BJ (cell line): Measurements from ENCODE around the gene ZCCHC24. TPM values are rescaled to one million over a fixed set of nuclear protein-coding genes. Genes with fewer than 3 reads are reported as not detected.

ENCODE experiments used
- CTCF ChIA-PET: fragments of 350-600 bp; formaldehyde crosslinking; extraction: SDS; loops from one replicate; lab custom pipeline; 2021; ENCODE audit warnings: antibody characterized with exemption, inconsistent platforms; lab: Yijun Ruan, JAX
- POLR2A ChIA-PET: fragments of 300-600 bp; sonication (Branson Sonifier 250); formaldehyde crosslinking; extraction: SDS; loops from one replicate; lab custom pipeline; 2021; ENCODE audit warnings: antibody characterized with exemption; lab: Charles Lee
- DNase-seq: peaks from one replicate; pipeline ENCODE4 v3.0.0-alpha.2; 2011; ENCODE audit warnings: low read depth
- H3K27me3 ChIP-seq: 2 replicates; pipeline ENCODE4 v1.6.0; 2011; ENCODE audit warnings: low read length; ENCODE audit not compliant: control insufficient read depth, insufficient read depth
- H3K36me3 ChIP-seq: 2 replicates; pipeline ENCODE4 v1.5.1; 2011; ENCODE audit warnings: low read length; ENCODE audit not compliant: control insufficient read depth, insufficient read depth
- H3K4me3 ChIP-seq: 2 replicates; pipeline ENCODE4 v1.5.1; 2011; ENCODE audit warnings: low read depth, mild to moderate bottlenecking, control low read depth, low read length
- polyA plus RNA-seq: library from polyadenylated mRNA; depleted of rRNA; stranded (reverse); fragments of >200 nt; gene quantifications from 2 replicates; pipeline ENCODE4 v1.2.3, GENCODE V29; 2011
- TF ChIP-seq, protein P1 (sequence below): IDR thresholded peaks from 2 replicates; pipeline ENCODE4 v1.5.1; 2011; ENCODE audit warnings: low read depth, mild to moderate bottlenecking, control low read depth, inconsistent platforms, low read length, moderate library complexity; ENCODE audit not compliant: insufficient read depth

Gene ZCCHC24
- polyA plus RNA-seq, 1 experiment = 49.1 TPM

DNA sequence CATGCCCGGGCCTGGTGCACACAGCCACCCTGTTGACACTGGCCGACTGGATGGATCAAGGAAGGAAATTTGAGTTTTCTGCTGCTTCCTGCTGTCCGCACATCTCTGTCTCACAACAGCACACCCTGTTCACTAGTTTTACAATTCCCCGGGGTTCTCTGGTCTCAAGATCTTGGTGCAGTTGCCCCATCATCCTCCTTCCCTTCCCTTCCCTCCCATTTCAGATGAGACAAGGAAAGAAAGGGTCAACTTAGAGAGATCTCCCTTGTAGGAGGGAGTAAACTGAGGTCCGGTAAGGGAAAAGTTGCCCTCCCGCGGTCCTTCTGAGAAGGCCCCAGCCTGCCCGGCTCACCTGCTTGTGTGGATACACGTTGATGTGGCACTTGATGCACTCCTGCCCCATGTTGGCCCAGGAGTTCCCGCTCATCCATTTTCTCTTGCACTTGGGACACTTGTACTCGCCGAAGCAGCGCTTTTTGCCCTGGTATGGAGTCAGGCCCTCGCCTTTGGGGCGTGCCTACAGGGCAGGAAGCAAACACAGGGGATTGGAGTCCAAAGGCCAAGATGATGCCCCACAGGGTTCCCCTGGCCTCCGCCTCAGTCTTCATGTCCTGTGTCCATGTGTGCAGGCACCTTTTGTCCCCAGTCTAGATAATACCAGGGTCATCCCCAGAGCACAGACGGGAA is 51.4 kb downstream of the ZCCHC24 start:
- ChIA-PET POLR2A (no interaction called here), CTCF (interaction anchor here (1.2 kb wide), 1 partner anchor 11 kb away, joined by 3 read pairs; no protein-coding TSS in a partner anchor)
- DNase-seq = no peak
- Histone ChIP-seq H3K27me3 (no peaks in the 10 kb centered on the region), H3K4me3 (no peak overlapping the region), H3K36me3 (peaks cover 30% of the 10 kb centered on the region)
- TF ChIP-seq, protein P1, sequence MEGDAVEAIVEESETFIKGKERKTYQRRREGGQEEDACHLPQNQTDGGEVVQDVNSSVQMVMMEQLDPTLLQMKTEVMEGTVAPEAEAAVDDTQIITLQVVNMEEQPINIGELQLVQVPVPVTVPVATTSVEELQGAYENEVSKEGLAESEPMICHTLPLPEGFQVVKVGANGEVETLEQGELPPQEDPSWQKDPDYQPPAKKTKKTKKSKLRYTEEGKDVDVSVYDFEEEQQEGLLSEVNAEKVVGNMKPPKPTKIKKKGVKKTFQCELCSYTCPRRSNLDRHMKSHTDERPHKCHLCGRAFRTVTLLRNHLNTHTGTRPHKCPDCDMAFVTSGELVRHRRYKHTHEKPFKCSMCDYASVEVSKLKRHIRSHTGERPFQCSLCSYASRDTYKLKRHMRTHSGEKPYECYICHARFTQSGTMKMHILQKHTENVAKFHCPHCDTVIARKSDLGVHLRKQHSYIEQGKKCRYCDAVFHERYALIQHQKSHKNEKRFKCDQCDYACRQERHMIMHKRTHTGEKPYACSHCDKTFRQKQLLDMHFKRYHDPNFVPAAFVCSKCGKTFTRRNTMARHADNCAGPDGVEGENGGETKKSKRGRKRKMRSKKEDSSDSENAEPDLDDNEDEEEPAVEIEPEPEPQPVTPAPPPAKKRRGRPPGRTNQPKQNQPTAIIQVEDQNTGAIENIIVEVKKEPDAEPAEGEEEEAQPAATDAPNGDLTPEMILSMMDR = no peak

DNA sequence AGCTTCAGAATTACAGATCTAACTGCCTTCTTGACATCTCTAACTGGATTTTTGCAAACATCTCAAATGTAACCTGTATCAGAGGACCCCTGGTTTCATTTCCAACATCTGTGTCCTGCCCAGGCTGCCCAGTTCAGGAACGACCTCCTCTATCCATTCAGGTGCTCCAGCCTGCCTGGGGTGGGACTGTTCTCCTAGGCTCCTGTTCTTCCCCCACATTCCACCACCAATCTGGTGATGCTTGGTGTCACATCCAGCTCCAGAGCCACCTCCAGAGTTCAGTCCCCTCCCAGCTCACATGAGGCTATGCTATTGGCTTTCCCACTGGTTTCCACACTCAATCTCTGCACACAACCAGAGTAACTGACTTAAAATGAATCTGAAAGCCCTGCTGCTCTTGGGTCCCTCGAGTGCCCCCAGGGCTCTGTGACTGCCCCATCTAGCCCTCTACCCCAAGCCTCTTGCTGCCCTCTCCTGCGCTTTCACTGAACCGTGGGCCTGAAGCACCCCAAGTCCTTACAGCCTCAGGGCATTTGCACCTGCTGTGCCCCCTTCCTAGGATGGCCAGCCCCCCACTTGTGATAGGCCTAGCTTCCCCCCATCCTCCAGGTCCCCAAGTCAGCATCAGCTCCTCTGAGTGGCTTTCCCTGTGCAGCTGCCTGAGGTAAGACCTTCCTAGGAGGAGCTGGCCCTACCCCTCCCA is 52.1 kb downstream of the ZCCHC24 start:
- Histone ChIP-seq H3K4me3 (no peak overlapping the region), H3K27me3 (no peaks in the 10 kb centered on the region), H3K36me3 (peaks cover 37% of the 10 kb centered on the region)
- ChIA-PET POLR2A (no interaction called here), CTCF (interaction anchor here (1.0 kb wide), 1 partner anchor 13 kb away, joined by 4 read pairs; no protein-coding TSS in a partner anchor)
- no peak for DNase-seq
- TF ChIP-seq, protein P1 = no peak

DNA sequence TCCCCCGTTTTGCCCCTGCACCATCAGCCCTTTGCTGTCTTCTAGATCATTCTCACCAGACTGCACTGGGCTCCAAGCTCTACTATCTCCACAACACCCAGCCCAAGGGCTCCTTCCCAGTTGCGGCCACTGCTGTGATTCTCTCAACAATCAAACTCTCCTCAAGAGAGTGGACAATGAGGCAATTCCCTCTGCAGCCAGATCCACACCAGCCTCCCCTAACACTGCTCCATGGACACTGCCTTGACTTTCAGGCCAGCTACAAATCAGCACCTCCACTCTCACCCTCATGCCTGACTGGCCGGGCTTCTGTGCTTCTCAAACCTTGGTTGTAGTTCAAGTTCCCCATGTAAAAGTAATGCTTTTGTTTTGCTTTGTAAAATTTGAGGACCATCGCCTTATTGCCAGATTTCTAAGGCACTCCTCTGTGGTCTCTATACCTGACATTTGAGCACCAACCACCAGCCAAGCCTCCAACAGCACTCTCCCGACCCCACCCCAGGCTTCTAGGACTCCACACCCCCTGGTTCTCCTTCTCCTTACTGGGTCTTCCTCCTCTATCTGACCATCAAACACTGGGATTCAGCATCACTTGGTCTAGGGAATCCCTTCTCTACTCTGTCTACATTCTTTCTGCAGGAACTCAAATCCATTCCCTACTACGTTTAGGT is 52.8 kb downstream of the ZCCHC24 start:
- ChIA-PET POLR2A (no interaction called here), CTCF (interaction anchor here (1.0 to 2.4 kb wide), 2 partner anchors 12 to 75 kb away, joined by 4 to 8 read pairs; no protein-coding TSS in a partner anchor)
- DNase-seq = no peak
- H3K36me3 ChIP-seq = peaks cover 44% of the 10 kb centered on the region
- no peak overlapping the region for H3K4me3 ChIP-seq
- H3K27me3 ChIP-seq = no peaks in the 10 kb centered on the region
- TF ChIP-seq, protein P1 = no peak

DNA sequence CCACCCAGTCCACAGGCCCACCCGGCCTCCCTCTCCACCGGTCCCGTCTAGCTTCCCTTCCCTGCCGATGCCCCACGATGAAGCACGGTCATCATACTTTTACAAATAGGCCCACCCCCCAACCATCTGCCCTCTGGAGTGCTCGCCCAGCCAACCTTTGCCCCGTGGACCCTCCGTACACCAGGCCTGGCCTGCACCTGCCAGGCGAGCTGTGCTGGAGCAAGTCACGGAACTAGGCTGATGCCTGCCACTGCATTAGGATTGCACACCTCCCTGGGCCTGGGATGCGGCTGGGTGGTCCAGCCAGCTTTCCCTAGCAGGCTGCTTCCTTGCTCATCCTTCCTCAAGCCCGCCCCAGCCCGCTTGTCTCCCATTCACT is 53.4 kb downstream of the ZCCHC24 start:
- Histone ChIP-seq H3K4me3 (no peak overlapping the region), H3K36me3 (peaks cover 46% of the 10 kb centered on the region), H3K27me3 (no peaks in the 10 kb centered on the region)
- DNase-seq = no peak
- POLR2A ChIA-PET = no interaction called here
- CTCF ChIA-PET = interaction anchor here (2.4 kb wide), 1 partner anchor 76 kb away, joined by 8 read pairs; no protein-coding TSS in a partner anchor
- TF ChIP-seq, protein P1 = no peak
